Stimulated activated CD4-positive, alpha-beta T cell treated with anti-CD3 and anti-CD28 coated beads, Interleukin-12 subunit alpha, Interleukin-12 subunit beta, amount 100 ng/mL, for 4 hours (primary cell): ENCODE measurements around the gene CA11.
"Not testable (repeated sequence)": the region's sequence is repeated elsewhere in the genome, so short reads cannot be mapped to it uniquely, and the experiment has no call there.

ENCODE experiments used
- DNase-seq: peaks from one replicate; pipeline ENCODE4 v3.0.0-alpha.2; 2020

The CA11 gene

DNA sequence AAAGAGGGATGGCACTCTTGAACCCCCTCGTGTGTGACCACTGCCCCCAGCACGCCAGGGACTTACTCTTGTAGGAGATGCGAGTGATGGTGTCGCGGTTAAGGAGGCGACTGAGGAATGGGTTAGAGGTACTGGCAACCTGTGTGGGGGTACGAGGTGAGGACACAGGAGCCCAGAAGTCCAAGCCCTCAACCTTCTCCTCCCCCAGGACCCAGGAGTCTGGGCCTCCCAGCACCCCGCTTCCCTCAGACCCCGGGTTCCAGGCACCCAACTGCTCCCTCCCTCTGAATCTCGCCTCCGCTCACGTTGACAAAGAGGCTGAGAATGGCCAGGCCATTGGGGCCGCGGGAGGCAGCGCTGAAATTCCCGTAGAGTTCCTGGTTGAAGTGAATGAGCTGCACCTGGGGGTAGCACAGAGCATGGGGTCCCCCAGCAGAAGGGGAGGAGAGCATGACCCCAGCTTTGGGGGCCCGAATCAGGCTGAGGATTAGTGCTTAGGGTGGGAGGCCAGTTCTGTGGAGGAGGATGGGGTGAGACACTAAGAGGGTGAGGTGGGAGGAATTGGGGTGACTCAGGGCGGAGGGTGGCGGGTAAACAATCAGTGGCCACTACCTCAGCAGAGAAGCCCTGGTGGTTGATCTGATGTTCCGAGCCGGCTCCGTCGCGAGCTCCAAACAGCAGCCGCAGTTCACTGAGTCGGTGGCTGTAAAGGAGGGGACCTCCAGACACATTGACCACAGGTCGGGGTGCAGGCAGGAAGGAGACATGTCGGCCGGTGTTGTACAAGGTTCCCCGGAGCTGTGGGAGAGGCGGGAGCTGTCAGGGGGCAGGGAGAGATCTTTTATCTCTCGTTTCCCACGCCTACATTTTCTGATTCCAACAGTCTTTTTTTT lies 6.3 kb downstream of the CA11 start:
- no peak for DNase-seq

DNA sequence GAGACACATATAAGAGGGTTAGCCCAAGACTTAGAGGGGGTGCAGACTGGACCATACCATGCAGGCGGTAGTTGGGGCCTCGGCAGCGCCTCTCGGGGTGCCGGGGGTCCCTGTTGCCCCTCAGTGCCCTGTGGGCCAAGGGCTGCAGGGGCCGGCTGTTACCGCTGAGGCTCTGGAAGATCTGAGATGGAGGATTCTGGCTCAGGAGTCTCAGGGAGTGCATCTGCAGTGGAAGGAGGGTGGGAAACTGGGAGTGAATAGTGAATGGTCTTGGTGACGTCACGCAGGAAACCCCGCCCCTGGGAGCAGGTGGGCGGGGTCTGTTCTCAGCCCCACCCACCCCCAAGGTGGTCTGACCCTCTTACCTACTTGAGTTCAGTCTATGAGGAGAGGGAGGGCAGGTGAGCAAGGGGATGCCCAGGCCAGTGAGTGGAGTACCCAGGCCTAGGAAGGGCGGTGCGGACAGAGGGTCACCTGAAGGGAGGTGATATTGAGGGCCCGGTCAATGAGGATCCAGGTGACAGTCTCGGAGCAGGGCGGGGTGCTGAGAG lies 7.1 kb downstream of the CA11 start:
- no peak for DNase-seq

DNA sequence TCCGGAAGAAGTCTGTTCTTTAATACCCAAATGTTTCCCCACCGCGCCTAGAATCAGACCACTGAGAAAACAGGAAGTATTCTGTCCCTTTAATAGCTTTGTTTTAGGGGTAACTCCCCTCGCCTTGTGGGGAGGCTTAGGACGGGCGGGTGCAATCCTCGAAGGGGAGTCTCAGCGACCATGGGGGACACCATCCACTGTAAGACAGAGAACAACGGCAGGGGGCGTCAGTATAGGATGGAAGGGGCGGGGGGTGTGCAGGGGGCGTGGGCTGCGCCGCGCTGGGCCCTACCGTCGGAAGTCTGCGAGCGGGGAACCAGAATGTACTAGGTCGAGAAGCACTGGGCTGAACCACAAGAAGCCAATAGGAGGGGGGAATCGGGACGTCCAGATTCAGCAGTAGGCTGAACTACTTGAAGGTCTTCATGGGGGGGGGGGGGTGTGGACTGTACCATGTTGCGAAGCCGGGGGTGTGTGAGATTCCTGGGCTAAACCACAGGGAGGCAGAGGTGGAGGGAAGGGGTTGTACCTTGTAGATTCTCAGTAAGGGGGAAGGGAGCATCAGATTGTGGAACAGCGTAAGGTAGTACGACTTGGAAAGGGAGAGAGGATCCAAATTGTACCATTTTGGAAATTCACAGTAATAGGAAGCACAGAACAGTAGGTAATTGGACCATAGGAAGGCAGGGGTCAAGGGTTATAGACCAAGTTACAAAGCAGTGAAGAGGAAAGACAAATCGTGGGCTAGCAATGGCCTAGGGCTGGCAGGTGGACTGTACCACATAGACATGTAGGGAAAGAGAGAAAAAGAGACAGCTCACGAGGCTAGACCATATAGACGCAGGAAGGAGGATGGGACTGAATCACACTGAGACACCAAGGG lies 7.8 kb downstream of the CA11 start:
- peak; percentile 71 for DNase-seq

DNA sequence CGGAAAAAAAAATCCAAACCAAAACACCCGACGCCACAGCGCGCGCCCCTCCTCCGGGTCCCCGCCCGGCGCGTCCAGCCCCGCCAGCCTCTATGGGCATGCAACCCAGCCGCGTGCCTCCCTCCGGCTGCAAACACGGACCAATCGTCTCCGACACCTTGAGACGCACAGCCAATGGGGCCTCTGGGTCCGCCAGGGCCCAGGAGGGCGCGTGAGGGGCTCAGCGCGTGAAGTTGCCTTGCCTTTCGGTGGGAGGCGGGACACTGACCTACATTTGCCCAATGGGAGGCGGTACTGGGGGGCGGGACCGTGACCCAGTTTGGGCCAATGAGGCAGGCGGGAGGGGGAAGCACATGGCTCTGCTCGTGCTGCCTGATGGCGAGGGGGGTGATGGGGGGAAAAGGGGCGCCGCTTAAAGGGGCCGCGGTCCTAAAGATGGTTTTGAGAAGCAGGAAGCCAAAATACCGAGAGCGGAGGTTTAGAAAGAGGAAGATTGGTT lies 8.5 kb downstream of the CA11 start:
- DNase-seq = peak; percentile 99

DNA sequence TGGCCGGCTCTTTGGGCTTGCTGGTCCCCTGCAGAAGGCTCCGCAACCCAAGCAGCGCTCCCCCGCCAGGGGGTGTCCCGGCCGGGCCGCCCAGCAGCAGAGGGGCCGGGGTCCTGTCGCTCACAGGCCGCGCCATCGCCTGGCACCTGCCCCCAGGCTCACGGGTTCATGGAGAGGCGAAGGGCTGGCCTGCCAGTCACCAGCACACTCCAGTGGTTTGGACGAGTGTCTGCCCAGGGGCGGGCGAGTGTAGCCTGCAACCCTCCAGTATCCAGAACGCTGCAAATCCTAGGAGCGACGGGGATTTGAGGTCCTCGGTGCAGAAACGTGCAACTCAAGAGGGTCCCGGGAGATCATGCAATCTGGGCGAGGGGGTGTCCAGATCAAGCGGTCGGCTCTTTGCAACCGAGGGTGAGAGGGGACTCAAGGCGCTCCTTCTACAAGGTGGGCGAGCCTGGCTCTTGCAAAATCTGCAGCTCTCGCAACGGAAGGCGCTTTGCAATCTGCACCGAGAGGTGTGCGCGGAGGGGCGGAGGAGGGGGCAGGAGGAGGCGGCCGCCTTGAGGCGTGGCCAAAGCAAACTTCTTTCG lies 9.0 kb downstream of the CA11 start, which contains the start of gene DBP:
DBP (minus strand) TSS at position 521 of the 590 bp plus-strand sequence; CDS start at position 136, 385 bp downstream.
- DNase-seq = no peak

DNA sequence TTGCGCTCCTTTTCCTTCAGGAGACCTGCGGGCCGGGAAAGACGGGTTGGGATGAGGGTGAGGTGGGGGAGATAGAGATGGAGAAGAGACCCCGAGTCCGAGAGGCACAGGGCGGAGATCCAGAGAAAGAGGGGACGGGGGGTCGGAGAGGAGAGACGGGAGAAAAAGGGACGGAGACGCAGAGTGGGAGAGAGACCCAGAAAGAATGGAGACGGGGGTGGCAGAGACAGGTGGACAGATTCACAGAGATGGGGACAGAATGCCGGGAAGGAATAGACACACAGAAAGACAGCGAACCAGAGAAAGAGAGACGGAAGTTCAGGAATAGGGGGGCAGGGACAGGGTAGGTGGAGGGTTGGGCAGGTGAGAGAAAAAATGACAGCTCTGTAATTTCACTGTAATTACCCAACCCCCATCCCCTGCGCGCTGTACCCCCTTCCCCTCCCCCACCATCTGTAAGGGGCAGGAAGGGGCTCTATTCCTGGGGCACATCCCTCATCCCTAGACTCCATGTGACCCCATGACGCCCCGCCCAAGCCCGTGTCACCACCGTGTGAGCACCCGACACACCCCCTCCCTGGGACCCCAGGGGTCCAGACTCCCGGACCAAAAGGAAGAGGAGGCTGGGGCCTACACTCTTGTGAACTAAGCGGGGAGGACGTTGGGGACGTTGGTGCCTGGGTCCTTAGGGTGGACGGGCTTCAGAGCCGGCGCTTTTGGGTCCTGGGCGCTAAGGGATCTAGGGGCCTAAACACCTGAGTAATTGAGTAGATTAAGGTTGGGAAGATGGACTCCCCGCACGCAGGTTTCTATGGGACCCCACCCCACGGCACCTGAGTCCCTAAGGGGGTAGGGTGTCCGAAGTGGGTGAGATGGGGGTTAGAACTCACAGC lies 9.8 kb downstream of the CA11 start:
- DNase-seq = no peak

DNA sequence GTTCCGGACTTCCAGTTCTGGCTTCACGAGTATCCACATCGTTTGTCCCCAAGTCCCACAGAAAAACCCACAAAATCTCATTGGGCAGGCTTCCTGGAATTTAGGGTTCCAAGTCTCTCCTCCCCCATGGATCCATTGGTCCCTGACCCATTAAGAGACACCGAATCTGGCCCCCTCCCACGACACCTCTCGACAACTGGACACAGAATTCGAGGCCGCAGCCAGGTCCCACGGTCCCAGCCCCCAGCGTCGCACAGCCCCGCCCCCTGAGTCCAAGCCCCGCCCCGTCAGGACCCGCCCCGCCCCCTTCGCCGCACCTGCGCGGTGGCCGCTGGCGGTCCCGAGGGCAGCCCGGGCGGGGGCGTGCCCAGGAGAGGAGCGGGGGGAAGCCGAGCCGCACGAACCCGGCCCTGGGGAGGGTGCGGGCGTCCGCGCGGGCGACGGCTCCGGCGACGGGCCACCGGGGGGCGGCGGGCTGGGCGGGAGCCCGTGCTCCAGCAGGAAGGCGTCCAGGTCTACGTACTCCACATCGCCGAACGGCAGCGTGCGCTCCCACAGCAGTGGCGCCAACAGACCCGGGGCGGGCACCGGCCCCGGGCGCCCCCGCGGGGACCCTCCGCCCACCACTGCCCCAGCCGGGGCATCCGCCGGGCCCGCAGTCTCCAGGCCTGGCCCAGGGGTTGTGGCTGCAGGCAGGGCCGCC lies 10.6 kb downstream of the CA11 start:
- peak; percentile 78 for DNase-seq

DNA sequence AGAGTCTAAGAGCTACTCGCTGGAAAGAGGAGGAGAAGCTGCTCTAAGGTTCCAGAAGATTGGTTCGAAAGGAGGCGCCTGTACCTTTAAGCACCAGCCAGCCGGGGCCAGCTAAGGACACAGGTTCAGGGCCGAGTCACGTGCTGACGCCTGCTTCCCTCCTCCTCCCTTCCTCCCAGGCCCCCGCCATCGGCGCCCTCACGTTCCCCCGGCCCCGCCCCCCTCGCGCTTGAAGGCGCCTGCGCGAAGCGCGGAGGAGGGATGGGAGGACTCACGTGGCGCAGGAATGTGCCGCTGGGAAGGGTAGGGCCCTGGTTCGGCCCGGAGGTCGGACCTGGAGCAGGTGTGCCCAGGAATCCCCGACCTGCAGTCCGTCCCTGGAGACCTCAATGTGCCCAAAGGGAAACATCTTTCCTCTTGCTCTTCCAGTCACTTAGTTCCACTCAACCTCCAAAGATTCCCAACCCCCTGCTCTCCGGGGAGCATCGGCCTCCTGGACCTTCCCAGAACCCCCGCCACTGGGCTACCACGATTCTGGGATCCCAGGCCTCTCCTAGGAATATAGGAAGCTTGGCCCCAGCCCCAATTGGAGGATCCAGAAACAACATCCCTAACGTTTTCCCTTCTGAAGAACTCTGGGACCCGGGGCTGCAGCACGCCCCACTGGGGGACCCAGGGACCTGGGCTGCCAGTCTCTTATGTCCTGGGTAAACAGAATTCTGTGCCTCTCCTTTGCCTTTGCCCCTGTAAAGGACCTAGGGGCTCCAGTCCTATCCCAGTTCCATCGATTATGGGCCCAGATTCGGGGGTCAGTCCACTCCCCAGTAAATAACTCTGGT lies 11.3 kb downstream of the CA11 start:
- peak; percentile 95 for DNase-seq

DNA sequence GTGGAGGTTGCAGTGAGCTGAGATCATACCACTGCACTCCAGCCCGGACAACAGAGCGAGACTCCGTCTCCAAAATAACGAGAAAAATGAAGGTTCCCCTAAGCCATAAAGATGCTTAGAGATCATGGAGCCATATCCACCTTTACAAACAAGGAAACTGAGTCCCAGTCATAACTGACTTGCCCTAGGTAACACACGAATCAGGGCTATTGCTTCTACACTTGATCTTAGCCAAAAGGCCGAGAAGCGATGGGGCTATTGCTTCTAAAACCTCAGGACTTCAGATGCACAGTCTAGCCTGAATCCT lies 12.0 kb downstream of the CA11 start:
- DNase-seq = no peak

DNA sequence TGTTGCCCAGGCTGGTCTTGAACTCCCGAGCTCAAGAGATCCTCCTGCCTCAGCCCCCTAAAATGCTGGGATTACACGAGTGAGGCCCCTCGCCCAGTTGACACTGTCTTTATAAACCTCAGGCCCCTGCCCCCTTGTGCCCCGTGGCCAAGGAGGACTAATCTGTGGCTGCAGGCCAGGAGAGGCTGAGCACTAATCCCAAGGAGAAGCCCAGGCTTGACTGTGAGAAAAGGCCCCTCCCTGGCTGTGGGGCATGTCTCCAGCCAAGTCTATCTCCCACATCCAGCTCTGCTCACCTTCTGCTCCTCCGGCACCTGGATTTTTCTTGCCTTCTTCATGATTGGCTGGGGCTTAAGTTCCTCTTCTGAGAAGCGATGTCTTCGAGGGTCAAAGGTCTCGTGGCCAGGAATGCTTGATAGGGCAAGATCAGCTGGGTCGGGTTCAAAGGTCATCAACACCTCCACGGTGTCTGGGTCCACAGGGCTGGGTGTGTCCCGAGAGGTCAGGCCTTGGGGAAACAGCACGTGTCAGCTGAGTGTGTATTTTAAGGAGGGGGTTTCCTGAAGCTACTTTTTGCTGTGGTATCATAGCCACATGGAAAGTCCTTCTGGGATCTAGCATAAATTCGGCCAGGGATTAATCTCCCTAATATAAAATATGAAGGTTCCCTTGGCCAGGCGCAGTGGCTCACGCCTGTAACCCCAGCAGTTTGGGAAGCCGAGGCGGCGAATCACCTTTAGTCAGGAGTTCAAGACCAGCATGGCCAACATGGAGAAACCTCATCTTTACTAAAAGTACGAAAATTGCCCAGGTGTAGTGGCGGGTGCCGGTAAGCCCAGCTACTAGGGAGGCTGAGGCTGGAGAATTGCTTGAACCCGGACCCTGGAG lies 12.6 kb downstream of the CA11 start:
- no peak for DNase-seq

DNA sequence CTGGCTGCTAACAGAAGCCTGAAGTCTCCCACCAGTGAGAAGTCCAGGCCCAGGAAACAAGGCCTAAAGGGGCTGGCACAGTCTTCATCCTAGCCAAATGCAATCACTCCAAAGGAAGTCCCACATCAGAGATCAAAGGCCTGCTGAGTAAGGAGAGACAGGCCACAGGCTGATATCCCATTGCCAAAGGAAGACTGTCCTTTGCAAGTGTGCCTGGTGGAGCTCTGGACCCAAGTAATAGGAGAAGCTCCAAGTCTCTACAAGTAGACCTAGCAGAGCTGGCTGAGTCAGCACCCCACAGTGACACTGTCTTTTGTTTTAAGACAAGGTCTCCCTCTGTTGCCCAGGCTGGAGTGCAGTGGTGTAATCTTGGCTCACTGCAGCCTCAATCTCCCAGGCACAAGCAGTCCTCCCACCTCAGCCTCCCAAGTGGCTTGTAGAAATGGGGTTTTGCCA lies 13.3 kb downstream of the CA11 start:
- DNase-seq = no peak

DNA sequence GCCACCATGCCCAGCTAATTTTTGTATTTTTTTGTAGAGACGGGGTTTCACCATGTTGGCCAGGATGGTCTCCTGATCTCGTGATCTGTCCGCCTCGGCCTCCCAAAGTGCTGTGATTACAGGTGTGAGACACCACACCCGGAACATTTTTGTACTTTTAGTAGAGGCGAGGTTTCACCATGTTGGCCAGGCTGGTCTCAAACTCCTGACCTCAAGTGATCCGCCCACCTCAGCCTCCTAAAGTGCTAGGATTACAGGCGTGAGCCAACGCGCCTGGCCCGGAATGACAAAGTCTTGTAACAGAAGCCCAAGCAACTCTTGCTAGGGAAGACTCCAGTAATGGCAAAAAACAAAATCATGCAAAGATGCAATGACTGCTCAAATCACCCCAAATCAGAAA lies 13.7 kb downstream of the CA11 start:
- not testable (repeated sequence) for DNase-seq

DNA sequence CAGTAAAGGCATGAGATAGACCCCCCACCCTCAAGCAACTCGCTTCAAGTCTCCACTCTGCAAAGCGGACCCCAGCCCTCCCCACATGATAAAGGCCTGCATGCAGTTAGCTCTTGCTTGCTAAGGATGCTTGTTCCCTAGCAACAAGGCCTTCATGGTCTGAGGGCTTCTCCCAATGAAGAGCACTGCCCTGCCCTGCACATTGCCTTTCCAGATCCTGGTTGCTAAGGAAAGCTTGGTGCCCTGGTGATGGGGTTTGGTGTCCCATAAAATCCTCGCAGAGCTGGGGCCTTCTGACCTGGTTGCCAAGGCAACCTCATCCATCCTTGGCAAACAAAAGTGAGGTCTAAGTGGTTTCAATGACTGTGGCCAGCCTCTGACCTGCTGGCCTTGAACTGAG lies 14.8 kb downstream of the CA11 start:
- DNase-seq = no peak

DNA sequence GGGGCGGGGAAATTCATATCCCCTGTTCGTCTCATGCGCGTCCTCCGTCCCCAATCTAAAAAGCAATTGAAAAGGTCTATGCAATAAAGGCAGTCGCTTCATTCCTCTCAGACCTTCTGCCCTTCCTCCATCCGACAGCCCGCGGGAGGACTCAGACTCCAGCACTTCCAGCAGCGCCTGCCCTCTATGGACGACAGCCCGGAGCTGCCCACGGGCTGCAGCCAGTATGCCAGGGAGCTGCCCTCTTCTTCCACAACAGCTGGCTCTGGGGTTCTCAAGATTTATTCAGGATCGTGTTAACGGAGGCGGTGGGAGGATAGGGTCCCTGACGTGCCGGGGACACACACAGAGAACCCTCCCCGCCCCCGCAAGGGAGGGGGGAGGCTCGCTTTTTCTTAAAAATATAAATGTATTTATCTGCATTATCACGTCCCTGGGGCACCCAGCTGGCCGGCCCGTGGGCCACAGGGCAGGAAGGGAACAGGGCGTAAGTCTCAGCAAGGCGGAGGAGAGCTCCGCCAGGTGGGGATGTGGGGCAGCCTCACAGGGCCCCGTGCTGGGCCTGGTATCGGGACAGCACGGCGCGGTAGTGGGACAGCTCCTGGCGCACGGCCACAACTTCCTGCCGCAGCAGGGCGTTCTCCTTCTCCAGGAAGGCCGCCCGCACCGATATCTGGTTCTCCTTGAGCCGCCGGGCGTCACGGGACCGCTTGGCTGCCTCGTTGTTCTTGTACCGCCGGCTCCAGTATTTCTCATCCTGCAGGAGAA lies 15.5 kb downstream of the CA11 start:
- DNase-seq = no peak

DNA sequence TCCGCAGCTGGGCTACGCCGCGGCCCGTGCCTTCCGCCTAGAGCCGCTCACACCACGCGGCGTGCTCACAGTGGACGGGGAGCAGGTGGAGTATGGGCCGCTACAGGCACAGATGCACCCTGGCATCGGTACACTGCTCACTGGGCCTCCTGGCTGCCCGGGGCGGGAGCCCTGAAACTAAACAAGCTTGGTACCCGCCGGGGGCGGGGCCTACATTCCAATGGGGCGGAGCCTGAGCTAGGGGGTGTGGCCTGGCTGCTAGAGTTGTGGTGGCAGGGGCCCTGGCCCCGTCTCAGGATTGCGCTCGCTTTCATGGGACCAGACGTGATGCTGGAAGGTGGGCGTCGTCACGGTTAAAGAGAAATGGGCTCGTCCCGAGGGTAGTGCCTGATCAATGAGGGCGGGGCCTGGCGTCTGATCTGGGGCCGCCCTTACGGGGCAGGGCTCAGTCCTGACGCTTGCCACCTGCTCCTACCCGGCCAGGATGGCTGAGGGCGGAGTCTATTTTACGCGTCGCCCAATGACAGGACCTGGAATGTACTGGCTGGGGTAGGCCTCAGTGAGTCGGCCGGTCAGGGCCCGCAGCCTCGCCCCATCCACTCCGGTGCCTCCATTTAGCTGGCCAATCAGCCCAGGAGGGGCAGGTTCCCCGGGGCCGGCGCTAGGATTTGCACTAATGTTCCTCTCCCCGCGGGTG lies 16.2 kb downstream of the CA11 start:
- no peak for DNase-seq

DNA sequence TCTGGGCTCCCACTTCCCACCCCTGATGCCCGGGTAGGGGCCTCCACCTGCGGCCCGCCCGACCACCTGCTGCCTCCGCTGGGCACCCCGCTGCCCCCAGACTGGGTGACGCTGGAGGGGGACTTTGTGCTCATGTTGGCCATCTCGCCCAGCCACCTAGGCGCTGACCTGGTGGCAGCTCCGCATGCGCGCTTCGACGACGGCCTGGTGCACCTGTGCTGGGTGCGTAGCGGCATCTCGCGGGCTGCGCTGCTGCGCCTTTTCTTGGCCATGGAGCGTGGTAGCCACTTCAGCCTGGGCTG lies 16.7 kb downstream of the CA11 start:
- DNase-seq = no peak

DNA sequence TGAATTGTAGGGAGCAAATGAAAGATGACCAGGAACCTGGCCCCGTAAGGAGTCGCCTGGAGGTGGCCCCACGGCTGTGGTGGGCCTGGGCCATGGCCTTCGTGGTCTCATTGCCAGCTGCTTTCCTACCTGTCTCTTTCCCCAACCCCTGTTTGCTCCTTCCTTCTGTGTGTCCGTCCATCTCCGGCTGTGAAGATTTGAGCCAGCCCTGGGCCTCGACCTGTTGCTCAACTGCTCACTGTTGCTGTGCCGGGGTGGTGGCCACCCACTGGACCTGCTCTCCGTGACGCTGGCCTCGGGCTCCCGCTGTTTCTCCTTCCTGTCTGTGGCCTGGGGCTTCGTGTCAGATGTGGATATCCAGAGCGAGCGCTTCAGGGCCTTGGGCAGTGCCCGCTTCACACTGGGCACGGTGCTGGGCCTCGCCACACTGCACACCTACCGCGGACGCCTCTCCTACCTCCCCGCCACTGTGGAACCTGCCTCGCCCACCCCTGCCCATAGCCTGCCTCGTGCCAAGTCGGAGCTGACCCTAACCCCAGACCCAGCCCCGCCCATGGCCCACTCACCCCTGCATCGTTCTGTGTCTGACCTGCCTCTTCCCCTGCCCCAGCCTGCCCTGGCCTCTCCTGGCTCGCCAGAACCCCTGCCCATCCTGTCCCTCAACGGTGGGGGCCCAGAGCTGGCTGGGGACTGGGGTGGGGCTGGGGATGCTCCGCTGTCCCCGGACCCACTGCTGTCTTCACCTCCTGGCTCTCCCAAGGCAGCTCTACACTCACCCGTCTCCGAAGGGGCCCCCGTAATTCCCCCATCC lies 17.3 kb downstream of the CA11 start:
- DNase-seq = no peak
